GM11168 (cell line): ENCODE results near the gene SLC4A2.

Source experiments
- in situ Hi-C: fragments of 300-500 bp; cut with MboI; formaldehyde crosslinking; loops from one replicate; pipeline ENCODE4 v1.12.0; 2022; ENCODE audit warnings: low sequenced_read_pairs; ENCODE audit not compliant: unreplicated experiment

SLC4A2 gene

DNA sequence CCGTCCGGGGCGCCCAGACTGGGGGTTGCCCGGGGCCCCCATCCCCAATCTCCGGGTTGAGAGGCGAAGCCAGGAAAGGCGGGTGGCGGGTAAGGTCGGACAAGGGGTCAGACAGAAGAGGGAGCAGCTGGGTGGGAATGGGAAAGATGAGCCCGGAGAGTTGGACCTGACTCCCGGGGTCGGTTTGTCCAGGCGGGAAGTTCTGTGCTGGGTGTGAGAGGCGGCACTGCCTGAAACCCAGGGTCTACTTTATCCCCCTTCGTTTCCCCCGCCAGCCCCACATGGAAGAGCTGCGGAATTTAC, 675 bp downstream of the SLC4A2 start:
- in situ Hi-C loops = no loop called here

DNA sequence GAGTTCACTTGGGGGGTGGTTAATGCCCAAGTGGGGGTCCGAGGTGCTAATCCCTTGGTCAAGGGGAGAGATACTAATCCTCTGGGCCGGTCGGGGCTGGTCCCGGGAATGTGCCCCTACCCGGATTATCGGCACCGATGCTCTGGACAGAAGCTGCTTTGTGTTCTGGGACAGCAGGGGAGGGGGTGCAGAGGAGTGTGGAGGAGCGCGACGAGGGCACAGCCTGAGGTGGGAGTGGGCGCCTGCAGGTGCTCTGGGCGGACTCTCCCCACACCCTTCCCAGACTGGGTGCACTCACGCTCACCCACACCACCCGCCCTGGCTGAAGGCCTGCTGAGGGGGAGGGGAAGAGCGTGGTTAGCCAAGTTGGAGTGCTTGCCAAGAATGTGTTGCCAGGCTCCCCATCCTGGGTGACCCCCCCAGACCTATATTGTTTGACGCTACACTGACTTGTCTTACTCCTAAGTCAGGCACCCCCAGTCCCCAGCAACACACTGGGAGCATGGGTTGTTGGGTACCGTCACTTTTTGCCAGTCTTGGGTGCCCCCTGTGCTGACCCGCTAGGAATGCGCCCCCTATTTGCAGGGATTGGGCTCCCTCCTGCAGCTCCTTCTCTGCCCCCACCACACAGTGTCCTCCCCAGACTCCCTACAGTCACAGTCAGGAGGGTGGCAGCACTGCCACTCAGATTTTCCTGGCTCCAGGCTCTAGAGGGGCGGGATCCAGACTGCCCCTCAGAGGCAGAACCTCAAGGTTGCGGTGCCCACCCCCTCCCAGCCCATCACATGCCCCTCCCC, 1.2 kb downstream of the SLC4A2 start:
- in situ Hi-C loops = no loop called here

DNA sequence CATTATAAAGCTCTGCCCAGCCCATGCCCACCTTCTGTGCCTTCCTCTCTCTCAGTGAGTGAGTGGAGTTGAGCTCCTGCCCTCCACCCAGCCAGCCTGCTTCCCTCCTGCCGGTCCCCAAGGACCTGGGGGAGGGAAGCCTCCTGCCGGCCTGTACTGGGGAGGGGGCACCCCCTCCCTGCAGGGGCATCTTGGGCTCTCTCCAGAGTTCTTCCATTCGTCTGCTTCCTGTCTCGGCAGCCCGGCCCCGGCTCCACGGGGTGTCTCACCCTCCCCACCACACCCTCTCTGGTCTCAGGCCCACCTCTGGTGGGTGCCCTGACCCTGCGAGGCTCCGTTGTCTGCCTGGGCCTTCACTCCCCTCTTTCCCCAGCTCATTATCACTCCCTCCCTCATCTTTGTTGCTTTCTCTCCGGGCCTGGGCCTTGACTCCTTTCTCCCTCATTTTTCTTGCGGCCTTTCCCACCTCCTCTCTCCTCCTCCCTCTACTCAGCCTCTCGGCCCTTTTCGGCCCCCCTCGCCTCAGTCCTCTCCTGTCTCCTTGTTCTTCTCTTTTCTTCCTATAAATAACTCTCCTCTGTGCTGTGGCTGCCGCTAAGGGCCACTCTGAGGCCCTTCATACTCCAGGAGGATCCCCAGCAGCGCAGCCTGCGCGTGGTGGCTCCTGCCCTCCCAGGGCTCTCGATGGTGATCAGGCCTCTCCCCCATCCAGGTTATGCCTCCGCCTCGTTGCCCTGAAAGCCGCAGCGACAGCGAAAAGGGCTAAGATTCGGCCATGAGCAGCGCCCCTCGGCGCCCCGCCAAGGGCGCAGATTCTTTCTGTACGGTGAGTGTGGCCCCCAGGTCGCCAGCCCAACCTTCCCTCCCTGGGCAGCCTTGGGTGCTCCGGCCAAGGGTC, 2.1 kb downstream of the SLC4A2 start:
- in situ Hi-C loops = no loop called here

DNA sequence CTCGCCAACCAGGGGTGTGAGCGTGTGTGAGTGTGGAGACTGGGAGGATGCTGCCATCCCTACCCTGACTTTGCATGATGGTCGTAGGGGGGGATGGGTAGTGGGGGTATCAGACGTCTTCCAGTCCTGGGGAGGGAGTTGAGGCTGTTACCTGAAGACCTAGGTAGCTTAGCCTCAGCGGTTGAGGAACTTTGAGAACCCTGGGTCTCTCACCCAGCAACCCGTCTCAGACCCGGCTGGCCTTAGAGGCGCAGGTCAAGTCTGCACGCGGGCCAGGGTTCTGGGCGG, 2.7 kb downstream of the SLC4A2 start:
- in situ Hi-C loops = no loop called here

DNA sequence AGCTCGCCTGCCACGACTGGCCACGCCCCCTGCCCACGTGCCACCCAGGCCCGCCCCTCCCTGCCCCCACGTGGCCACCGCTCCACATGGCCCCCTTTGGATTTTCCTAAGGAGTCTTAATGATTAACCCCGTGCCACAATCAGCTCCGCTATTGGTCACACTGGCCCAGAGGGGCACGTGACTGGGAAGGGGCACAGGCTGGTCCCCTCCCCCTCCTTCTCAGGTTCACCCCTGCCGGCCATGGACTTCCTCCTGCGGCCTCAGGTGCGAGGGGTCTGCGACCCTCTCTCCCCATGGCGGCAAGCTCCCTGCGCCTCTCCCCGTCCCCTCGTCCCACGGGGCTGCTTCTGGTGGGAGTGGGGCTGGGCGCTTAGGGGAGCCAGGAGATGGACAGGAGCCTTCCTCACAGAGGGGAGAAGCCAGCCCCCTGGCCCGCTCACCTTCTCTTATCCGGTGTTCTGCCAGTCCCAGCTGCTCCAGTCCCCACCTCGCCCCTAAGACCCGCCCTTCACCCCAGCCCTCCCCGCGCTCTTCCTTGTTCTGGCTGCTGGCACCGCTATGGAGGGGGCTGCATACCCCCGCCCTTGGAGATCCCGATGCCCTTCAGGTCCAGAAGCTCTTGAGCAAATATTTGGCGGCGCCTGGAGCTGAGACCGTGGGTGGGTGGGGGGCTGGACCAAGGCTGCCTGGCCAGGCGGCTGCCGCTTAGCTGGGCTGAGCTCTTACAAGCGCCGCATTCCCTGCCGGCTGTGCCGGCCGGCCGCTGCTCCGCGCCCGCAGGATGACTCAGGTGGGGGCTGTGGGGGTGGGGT, 3.2 kb downstream of the SLC4A2 start:
- in situ Hi-C loops = no loop called here

DNA sequence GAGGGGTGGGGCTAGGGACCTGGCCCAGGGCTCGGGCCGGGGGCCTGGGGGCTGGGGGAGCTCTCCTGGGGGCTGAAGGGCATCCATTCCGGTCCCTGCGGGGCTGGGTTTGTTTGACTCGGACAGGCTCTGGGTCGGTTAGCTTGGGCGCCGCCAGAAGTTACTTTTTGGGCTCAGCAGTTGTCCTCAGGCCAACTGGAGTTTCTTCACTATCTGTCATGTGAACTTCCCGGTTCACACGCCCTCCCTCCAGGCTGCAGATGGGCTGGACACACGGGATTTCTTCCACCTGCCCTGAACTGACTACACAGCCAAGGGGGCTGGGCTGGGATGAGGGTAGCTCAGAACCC, 3.8 kb downstream of the SLC4A2 start:
- in situ Hi-C loops = no loop called here

DNA sequence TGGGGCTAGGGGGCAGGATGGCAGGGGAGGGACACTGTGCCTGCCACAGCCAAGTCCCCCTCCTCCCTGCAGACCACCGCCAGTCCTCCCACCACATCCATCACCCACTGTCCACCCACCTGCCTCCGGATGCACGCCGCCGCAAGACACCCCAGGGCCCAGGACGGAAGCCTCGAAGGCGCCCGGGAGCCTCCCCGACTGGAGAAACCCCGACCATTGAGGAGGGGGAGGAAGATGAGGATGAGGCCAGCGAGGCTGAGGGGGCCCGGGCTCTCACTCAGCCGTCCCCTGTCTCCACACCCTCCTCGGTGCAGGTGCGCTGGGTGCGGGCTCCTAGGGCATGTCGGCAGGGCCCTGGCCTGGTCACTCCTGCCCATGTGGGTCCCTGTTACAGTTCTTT, 5.1 kb downstream of the SLC4A2 start:
- in situ Hi-C loops = no loop called here

DNA sequence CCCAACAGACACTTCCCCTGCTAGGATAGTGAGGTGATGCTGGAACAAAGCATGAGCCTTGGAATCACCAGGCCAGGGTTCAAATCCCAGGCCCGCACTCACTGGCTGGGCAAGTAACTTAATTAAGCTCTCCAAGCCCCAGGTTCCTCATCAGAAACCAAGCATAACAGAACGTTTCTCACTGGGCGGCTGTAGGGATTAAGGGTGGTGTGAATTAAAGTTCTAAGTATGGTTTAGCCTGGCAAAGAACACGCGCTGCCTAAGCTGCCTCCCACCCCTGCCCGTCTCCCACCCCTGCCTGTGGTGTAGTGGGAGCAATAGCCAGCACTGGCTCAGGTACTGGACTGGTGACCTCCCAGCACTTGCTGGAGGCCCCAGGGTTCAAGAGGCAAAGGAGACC, 5.6 kb downstream of the SLC4A2 start:
- in situ Hi-C loops = no loop called here

DNA sequence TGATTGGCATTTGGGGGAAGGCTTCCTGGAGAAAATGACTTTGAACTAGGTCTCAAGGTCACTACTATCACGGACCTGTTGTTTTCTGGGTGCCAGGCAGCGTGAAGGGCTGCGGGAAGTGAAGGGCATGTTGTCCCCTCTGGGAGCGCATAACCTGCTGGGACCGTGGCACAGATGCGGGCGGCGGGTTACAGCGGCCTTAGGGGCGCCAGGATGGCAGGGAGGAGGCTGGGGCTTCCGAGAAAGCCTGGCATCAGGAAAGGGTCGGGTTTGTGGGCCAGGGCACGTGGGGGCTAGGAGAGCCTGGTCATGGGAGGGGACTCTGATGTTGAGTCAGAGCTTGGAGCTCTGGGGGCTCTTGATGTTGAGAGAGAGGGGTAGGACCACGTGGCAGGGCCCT, 6.1 kb downstream of the SLC4A2 start:
- in situ Hi-C loops = no loop called here

DNA sequence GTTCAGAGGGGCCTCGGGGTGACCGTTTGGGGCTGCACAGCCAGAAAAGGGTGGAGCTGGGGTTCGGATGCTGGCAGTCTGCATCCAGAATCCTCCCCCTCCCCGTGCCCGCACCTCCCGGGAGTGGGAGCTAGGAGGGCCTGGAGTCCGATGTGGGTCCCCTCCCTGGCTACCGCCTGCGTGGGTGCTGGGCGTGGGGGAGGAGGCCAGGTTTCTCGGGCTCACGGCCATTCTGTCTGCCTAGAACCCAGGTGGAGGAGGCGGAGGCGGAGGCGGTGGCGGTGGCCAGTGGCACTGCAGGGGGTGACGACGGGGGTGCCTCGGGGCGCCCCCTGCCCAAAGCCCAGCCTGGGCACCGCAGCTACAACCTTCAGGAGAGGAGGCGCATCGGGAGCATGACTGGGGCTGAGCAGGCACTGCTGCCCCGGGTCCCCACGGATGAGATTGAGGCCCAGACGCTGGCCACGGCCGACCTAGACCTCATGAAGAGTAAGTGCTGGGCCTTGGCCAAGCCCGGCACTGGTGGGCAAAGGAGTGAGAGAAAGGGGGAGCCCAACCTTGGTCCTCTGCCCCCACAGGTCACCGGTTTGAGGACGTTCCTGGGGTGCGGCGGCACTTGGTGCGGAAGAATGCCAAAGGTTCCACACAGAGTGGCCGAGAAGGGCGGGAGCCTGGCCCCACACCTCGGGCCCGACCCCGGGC, 7.0 kb downstream of the SLC4A2 start:
- in situ Hi-C loops = no loop called here

DNA sequence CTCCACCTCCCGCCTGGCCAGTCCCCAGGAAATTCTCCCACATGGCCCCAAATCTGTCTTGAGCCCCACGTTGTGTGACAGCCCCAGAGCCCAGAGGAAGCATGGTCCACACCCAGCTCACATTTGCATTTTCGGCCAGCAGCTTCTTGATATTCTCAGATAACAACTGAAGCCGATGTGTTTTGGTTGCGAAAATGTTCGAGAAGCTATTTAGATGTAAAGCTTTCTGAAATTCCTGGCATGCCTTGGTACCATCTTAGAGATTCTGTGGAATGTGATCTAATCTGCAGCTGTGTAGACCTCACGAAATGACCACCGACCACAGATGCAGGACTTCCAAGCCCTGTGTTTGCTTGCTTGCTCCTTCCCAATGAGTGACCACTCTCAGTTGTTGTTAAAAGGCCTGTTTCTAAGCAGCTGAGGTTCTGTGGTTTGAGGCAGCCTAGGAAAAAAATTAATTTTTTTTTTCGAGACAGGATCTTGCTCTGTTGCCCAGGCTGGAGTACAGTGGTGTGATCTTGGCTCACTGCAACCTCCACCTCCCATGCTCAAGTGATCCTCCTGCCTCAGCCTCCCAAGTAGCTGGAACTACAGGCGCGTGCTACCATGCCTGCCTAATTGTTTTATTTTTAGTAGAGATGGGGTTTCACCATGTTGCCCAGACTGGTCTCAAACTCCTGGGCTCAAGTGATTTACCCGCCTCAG, 8.8 kb downstream of the SLC4A2 start:
- in situ Hi-C loops = no loop called here

DNA sequence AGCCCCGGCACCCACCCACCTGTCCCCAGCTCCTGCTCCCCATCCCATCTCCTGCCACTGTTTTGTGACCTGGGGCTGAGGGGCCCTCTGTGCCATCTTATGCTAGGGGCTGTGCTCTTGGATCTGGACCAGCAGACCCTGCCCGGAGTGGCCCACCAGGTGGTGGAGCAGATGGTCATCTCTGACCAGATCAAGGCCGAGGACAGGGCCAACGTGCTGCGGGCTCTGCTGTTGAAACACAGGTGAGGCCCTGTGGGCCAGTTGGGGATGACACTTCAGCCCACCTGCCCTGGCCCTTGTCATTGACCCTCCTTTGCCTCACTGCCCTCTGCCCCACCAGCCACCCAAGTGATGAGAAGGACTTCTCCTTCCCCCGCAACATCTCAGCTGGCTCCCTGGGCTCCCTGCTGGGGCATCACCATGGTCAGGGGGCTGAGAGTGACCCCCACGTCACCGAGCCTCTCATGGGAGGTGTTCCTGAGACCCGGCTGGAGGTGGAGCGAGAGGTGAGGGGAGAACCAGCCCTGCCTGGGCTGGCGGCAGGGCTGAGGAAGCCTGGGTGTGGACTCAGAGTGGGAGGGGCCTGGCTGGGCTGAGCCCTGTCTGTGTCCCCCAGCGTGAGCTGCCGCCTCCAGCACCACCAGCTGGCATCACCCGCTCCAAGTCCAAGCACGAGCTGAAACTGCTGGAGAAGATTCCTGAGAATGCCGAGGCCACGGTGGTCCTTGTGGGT, 10.6 kb downstream of the SLC4A2 start:
- in situ Hi-C loops = no loop called here

DNA sequence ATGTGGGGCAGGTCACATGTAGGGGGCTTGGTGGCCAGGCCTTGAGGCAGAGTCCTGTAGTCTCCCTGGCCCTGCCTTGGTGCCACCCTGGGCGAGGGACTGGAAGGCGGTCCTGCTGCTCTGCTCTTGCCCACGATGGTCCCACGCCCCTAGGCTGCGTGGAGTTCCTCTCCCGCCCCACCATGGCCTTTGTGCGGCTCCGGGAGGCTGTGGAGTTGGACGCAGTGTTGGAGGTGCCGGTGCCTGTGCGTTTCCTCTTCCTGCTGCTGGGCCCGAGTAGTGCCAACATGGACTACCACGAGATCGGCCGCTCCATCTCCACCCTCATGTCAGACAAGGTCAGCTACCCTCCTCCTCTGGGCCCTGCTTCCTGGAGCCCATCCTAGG, 11.2 kb downstream of the SLC4A2 start:
- in situ Hi-C loops = no loop called here

DNA sequence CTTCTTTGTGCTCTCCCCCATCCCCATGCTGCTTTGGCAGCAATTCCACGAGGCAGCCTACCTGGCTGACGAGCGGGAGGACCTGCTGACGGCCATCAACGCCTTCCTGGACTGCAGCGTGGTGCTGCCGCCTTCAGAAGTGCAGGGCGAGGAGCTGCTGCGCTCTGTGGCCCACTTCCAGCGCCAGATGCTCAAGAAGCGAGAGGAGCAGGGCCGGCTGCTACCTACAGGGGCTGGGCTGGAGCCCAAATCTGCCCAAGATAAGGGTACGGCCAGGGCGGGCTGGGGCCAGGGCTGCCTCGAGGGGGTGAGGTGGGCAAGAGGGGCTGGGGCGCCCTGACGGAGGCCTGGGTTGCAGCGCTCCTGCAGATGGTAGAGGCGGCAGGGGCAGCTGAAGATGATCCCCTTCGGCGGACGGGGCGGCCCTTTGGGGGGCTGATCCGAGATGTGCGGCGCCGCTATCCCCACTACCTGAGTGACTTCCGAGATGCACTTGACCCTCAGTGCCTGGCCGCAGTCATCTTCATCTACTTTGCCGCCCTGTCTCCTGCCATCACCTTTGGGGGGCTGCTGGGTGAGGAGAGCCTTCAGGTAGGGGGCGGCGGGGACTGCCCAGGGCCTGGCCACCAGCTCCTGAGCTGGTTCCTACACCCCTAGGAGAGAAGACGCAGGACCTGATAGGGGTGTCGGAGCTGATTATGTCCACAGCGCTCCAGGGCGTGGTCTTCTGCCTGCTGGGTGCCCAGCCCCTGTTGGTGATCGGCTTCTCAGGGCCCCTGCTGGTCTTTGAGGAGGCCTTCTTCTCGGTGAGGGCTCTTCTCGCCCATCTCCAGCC, 11.9 kb downstream of the SLC4A2 start:
- in situ Hi-C loops = no loop called here

DNA sequence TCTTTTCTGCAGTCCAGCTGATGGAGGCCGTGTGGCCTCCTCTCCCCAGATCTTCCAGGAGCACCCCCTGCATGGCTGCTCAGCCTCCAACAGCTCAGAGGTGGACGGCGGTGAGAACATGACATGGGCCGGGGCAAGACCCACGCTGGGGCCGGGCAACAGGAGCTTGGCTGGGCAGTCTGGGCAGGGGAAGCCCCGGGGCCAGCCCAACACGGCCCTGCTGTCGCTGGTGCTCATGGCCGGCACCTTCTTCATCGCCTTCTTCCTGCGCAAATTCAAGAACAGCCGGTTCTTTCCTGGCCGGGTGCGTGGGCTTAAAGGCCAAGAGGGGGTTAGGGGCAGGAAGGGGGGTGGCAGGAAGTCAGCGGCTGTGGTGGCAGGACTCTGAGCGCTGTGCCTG, 14.6 kb downstream of the SLC4A2 start:
- in situ Hi-C loops = no loop called here

DNA sequence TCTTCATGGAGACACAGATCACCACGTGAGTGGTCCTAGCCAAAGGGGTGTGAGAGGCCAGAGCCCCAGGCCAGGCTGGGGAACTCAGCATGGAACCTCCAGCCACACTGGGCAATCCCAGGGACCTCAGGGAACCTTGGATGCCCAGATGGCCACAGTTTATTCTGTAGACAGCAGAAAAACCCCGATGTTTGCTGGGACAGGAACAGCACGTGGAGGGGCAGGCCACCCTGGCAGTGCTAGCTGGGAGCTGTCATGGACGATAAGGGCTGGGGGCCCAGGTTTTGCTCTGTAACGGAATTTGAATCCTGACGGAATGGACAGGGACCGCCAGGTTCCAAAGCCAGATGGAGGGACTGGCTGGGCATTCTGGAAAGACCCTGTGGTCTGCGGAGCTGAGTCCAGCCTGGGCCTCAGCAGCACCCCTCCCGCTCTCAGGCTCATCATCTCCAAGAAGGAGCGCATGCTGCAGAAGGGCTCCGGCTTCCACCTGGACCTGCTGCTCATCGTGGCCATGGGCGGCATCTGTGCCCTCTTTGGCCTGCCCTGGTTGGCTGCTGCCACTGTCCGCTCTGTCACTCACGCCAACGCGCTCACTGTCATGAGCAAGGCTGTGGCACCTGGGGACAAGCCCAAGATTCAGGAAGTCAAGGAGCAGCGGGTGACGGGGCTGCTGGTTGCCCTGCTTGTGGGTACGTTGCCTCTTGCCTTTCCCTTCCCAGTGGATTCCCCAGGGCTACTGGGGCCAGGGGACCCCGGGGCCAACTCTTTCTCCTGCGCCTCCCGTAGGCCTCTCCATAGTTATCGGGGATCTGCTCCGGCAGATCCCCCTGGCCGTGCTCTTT, 15.7 kb downstream of the SLC4A2 start:
- in situ Hi-C loops = no loop called here

DNA sequence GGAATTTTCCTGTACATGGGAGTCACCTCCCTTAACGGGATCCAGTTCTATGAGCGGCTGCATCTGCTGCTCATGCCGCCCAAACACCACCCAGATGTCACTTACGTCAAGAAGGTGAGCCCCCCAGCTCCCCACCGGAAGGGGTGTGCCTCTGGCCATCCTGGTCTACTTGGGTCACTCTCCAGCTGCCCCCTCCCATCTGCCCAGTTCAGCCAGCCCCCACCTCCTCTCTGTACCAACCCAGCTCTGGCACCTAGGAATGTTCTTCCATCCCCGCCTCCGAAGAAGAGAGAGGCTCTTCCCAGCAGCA, 16.2 kb downstream of the SLC4A2 start:
- in situ Hi-C loops = no loop called here

DNA sequence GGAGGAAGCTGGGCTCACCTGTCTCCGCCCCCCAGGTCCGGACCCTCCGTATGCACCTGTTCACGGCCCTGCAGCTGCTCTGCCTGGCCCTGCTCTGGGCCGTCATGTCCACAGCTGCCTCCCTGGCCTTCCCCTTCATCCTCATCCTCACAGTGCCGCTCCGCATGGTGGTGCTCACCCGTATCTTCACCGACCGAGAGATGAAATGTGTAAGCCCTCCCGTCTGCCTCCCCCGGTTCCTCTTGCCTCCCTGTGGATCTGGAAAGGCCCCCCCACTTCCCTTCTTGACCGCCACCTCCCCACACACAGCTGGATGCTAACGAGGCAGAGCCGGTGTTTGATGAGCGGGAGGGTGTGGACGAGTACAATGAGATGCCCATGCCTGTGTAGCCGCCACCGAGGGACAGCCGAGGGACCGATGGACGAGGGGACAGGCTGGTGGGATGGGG, 16.6 kb downstream of the SLC4A2 start:
- in situ Hi-C loops = no loop called here
